ENCODE data around the gene KSR1.

DNA sequence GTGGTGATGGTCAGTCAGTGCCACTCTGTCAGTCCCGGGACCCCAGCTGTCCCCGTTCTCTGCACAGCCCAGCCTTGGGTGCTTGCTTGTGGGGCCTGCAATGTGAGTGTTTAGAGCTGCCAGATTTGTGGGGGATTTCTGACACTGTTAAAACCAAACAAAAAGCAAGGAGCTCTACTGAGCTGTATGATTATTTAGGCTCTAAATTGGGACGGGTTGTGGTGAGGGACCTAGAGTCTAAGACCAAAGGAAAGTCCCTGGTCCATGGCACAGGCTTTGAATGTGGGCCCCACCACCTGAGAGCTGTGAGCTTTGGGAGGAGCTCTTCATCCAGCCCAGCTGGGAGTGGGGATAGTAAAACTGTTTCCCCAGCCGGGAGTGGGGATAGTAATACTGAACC, 63.3 kb downstream of the KSR1 start:
- TF ChIP-seq RAD21 (IDR thresholded peaks at IDR 0.05; ENCODE audit: low read depth) (no peak), YY1 (IDR thresholded peaks at IDR 0.05; ENCODE audit: low read depth) (no peak), NFIC (IDR thresholded peaks at IDR 0.05) (no peak), TAF1 (IDR thresholded peaks at IDR 0.05; ENCODE audit: low read depth) (no peak), EGR1 (IDR thresholded peaks at IDR 0.05) (no peak), TCF12 (IDR thresholded peaks at IDR 0.05; ENCODE audit: low read depth) (no peak), EP300 (IDR thresholded peaks at IDR 0.05; ENCODE audit: borderline replicate concordance) (no peak), CREB1 (IDR thresholded peaks at IDR 0.05; ENCODE audit: low read depth) (no peak), CEBPB (IDR thresholded peaks at IDR 0.05) (no peak), TEAD4 (IDR thresholded peaks at IDR 0.05) (no peak), FOXM1 (IDR thresholded peaks at IDR 0.05; ENCODE audit: borderline replicate concordance, low read depth) (no peak)
- TF ChIP-seq, protein P1, sequence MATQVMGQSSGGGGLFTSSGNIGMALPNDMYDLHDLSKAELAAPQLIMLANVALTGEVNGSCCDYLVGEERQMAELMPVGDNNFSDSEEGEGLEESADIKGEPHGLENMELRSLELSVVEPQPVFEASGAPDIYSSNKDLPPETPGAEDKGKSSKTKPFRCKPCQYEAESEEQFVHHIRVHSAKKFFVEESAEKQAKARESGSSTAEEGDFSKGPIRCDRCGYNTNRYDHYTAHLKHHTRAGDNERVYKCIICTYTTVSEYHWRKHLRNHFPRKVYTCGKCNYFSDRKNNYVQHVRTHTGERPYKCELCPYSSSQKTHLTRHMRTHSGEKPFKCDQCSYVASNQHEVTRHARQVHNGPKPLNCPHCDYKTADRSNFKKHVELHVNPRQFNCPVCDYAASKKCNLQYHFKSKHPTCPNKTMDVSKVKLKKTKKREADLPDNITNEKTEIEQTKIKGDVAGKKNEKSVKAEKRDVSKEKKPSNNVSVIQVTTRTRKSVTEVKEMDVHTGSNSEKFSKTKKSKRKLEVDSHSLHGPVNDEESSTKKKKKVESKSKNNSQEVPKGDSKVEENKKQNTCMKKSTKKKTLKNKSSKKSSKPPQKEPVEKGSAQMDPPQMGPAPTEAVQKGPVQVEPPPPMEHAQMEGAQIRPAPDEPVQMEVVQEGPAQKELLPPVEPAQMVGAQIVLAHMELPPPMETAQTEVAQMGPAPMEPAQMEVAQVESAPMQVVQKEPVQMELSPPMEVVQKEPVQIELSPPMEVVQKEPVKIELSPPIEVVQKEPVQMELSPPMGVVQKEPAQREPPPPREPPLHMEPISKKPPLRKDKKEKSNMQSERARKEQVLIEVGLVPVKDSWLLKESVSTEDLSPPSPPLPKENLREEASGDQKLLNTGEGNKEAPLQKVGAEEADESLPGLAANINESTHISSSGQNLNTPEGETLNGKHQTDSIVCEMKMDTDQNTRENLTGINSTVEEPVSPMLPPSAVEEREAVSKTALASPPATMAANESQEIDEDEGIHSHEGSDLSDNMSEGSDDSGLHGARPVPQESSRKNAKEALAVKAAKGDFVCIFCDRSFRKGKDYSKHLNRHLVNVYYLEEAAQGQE (IDR thresholded peaks at IDR 0.05; ENCODE audit: low read depth), result no peak
- TF ChIP-seq, protein P2, sequence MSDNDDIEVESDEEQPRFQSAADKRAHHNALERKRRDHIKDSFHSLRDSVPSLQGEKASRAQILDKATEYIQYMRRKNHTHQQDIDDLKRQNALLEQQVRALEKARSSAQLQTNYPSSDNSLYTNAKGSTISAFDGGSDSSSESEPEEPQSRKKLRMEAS (IDR thresholded peaks at IDR 0.05), result no peak
